Activated CD8-positive, alpha-beta T cell treated with anti-CD3 and anti-CD28 coated beads for 36 hours (primary cell): ENCODE results near the gene SARM1. TPM values are rescaled to one million over a fixed set of nuclear protein-coding genes. Genes with fewer than 3 reads are reported as not detected.
A peak's percentile ranks its signal among the peaks of the same experiment; 100 is the strongest.

Experiments
- ATAC-seq: fragments of 200-7000 bp; cut with Tn5 transposase; one replicate; pipeline ENCODE4 v1.10.0; 2021; ENCODE audit warnings: mild to moderate bottlenecking, moderate library complexity
- CTCF ChIA-PET: fragments of 350-600 bp; sonication (Branson Sonifier 250); formaldehyde crosslinking; loops from one replicate; lab custom pipeline; 2021; ENCODE audit warnings: antibody characterized with exemption; lab: Charles Lee
- POLR2A ChIA-PET: fragments of 350-600 bp; sonication (Branson Sonifier 250); formaldehyde crosslinking; loops from one replicate; lab custom pipeline; 2021; ENCODE audit warnings: antibody characterized with exemption; lab: Charles Lee
- DNase-seq: peaks from one replicate; pipeline ENCODE4 v3.0.0-alpha.2; 2020
- H3K27ac Mint-ChIP-seq: one replicate; pipeline ENCODE4 v1.8.0; 2021; ENCODE audit warnings: mild to moderate bottlenecking, mixed read lengths
- H3K27me3 Mint-ChIP-seq: one replicate; pipeline ENCODE4 v1.8.0; 2021; ENCODE audit warnings: mixed read lengths
- H3K36me3 Mint-ChIP-seq: one replicate; pipeline ENCODE4 v1.8.0; 2021; ENCODE audit warnings: low read depth, mixed read lengths
- H3K4me1 Mint-ChIP-seq: one replicate; pipeline ENCODE4 v1.8.0; 2021; ENCODE audit warnings: low read depth, mixed read lengths
- H3K4me3 Mint-ChIP-seq: one replicate; pipeline ENCODE4 v1.8.0; 2021; ENCODE audit warnings: mild to moderate bottlenecking, moderate library complexity, mixed read lengths
- H3K9me3 Mint-ChIP-seq: one replicate; pipeline ENCODE4 v1.8.0; 2021; ENCODE audit warnings: mixed read lengths
- CTCF ChIP-seq: fragments of 200-600 bp; IDR thresholded peaks from one replicate; pipeline ENCODE4 v1.8.0; 2022; ENCODE audit warnings: antibody characterized with exemption, mild to moderate bottlenecking
- intact Hi-C: fragments of 100-400 bp; cut with micrococcal nuclease; formaldehyde crosslinking; loops from one replicate; pipeline ENCODE4 v1.10.0; 2022
- total RNA-seq, 2 experiments: library from RNA; stranded (reverse); gene quantifications; one replicate each; pipeline ENCODE4 v1.2.3, GENCODE V29; 2021

The SARM1 gene
- total RNA-seq, 2 experiments from 2014 or later: 16.7 to 19.8 TPM

GRCh38 chr17:28350271-28350670 lies 21.2 kb upstream of the SARM1 start:
- intact Hi-C loops: no loop called here
- ChIA-PET POLR2A (interaction anchor here (1.2 kb wide), 1 partner anchor 15 kb away, joined by 4 read pairs; the partner anchor contains the start of genes IFT20 and TNFAIP1), CTCF (interaction anchor here (1.3 kb wide), 1 partner anchor 15 kb away, joined by 4 read pairs; the partner anchor contains the start of genes IFT20 and TNFAIP1)
- DNase-seq (no peak), ATAC-seq (no peak)
- no peak for TF ChIP-seq CTCF
- no peaks in the 10 kb centered on the region for H3K9me3 Mint-ChIP-seq
- no peak overlapping the region for H3K4me3 Mint-ChIP-seq
- H3K27me3 Mint-ChIP-seq: no peaks in the 10 kb centered on the region
- no peak overlapping the region for H3K27ac Mint-ChIP-seq
- peaks cover 59% of the 10 kb centered on the region for H3K36me3 Mint-ChIP-seq
- H3K4me1 Mint-ChIP-seq: peaks cover 5% of the 10 kb centered on the region

GRCh38 chr17:28357061-28357900 lies 14.2 kb upstream of the SARM1 start, which contains the start of gene POLDIP2:
Gene POLDIP2 (minus strand): TSS chr17:28357527. CDS start chr17:28357448, 79 bp downstream.
- H3K9me3 Mint-ChIP-seq: no peaks in the 10 kb centered on the region
- no peak for TF ChIP-seq CTCF
- intact Hi-C loops: no loop called here
- ChIA-PET CTCF (interaction anchor here (1.0 to 4.4 kb wide), 6 partner anchors 9 to 191 kb away, joined by 3 to 19 read pairs (median 6); partner anchors contain the start of genes IFT20 and TNFAIP1), POLR2A (interaction anchor here (0.6 to 4.5 kb wide), 15 partner anchors 11 to 363 kb away, joined by 3 to 35 read pairs (median 4); partner anchors contain the start of genes IFT20, RPL23A, SARM1 and TNFAIP1)
- H3K27me3 Mint-ChIP-seq: no peaks in the 10 kb centered on the region
- peaks cover 34% of the 10 kb centered on the region for H3K4me1 Mint-ChIP-seq
- peak; percentile 99 for ATAC-seq
- peak within 1 kb of the TSS; percentile 97 for H3K4me3 Mint-ChIP-seq
- H3K36me3 Mint-ChIP-seq: peaks cover 48% of the 10 kb centered on the region
- H3K27ac Mint-ChIP-seq: peak within 1 kb of the TSS; percentile 92
- DNase-seq: peak; percentile 95

- intact Hi-C loops: no loop called here
- H3K4me1 Mint-ChIP-seq: peaks cover 34% of the 10 kb centered on the region
- H3K27me3 Mint-ChIP-seq: no peaks in the 10 kb centered on the region
- ChIA-PET POLR2A (interaction anchor here (1.0 to 4.5 kb wide), 11 partner anchors 10 to 195 kb away, joined by 3 to 35 read pairs (median 9); partner anchors contain the start of genes IFT20, SARM1, TNFAIP1 and VTN), CTCF (interaction anchor here (1.0 to 4.4 kb wide), 6 partner anchors 8 to 190 kb away, joined by 3 to 19 read pairs (median 6); partner anchors contain the start of genes IFT20 and TNFAIP1)
- H3K9me3 Mint-ChIP-seq: no peaks in the 10 kb centered on the region
- H3K27ac Mint-ChIP-seq: peak overlapping the region; percentile 92
- no peak for DNase-seq
- TF ChIP-seq CTCF: no peak
- peak overlapping the region; percentile 97 for H3K4me3 Mint-ChIP-seq
- no peak for ATAC-seq
- peaks cover 47% of the 10 kb centered on the region for H3K36me3 Mint-ChIP-seq
Measured at GRCh38 chr17:28357901-28358197, 13.6 kb upstream of the SARM1 start.

- POLR2A ChIA-PET: interaction anchor here (0.9 to 1.0 kb wide), 2 partner anchors 24 to 44 kb away, joined by 3 read pairs; no protein-coding TSS in a partner anchor
- peaks cover 17% of the 10 kb centered on the region for H3K36me3 Mint-ChIP-seq
- no peak for ATAC-seq
- no peak overlapping the region for H3K27ac Mint-ChIP-seq
- no peaks in the 10 kb centered on the region for H3K9me3 Mint-ChIP-seq
- H3K4me1 Mint-ChIP-seq: peaks cover 10% of the 10 kb centered on the region
- DNase-seq: no peak
- no peaks in the 10 kb centered on the region for H3K27me3 Mint-ChIP-seq
- CTCF ChIA-PET: no interaction called here
- no peak overlapping the region for H3K4me3 Mint-ChIP-seq
- intact Hi-C loops: no loop called here
- TF ChIP-seq CTCF: no peak
Measured at GRCh38 chr17:28363186-28363585, 8.3 kb upstream of the SARM1 start.
